HepG2 (cell line): Measurements from ENCODE around the gene PPP2R5B. TPM values are rescaled to one million over a fixed set of nuclear protein-coding genes. Genes with fewer than 3 reads are reported as not detected.
A peak's percentile ranks its signal among the peaks of the same experiment; 100 is the strongest.

ENCODE experiments used
- BCL6 ChIP-seq: IDR thresholded peaks from 2 replicates; pipeline ENCODE4 v1.6.1; 2016; ENCODE audit warnings: missing genetic modification reagents, missing compliant biosample characterization
- CHCHD3 ChIP-seq: sonication (generic); formaldehyde crosslinking; IDR thresholded peaks from 2 replicates; pipeline ENCODE4 v1.8.0; 2022; ENCODE audit warnings: mild to moderate bottlenecking, missing genetic modification reagents, moderate library complexity
- DPF2 ChIP-seq: sonication (generic); formaldehyde crosslinking; IDR thresholded peaks from 2 replicates; pipeline ENCODE4 v1.4.0; 2020; ENCODE audit warnings: mild to moderate bottlenecking, low read depth, missing genetic modification reagents, borderline replicate concordance
- GMEB2 ChIP-seq: IDR thresholded peaks from 2 replicates; pipeline ENCODE4 v1.6.1; 2016; ENCODE audit warnings: missing biosample characterization, missing genetic modification reagents, low read depth
- JUNB ChIP-seq: sonication (generic); formaldehyde crosslinking; IDR thresholded peaks from 2 replicates; pipeline ENCODE4 v1.8.0; 2022; ENCODE audit warnings: missing genetic modification reagents, mild to moderate bottlenecking, borderline replicate concordance
- KIAA2018 ChIP-seq: sonication (generic); formaldehyde crosslinking; IDR thresholded peaks from 2 replicates; pipeline ENCODE4 v1.5.0; 2020; ENCODE audit warnings: mild to moderate bottlenecking, missing genetic modification reagents, borderline replicate concordance
- MAX ChIP-seq: IDR thresholded peaks from 2 replicates; pipeline ENCODE4 v1.6.1; 2012; ENCODE audit warnings: inconsistent platforms
- MLXIP ChIP-seq: sonication (generic); formaldehyde crosslinking; IDR thresholded peaks from 2 replicates; pipeline ENCODE4 v1.9.0; 2021; ENCODE audit warnings: missing genetic modification reagents, borderline replicate concordance
- NPAS2 ChIP-seq: sonication (generic); formaldehyde crosslinking; IDR thresholded peaks from 2 replicates; pipeline ENCODE4 v1.8.0; 2022; ENCODE audit warnings: mild to moderate bottlenecking, missing genetic modification reagents, borderline replicate concordance
- POLR2AphosphoS5 ChIP-seq: IDR thresholded peaks from 2 replicates; pipeline ENCODE4 v1.6.1; 2012; ENCODE audit warnings: low read depth, low read length
- TERF1 ChIP-seq: sonication (generic); formaldehyde crosslinking; IDR thresholded peaks from 2 replicates; pipeline ENCODE4 v1.8.0; 2022; ENCODE audit warnings: mild to moderate bottlenecking, missing genetic modification reagents, moderate library complexity
- ZNF10 ChIP-seq: sonication (generic); formaldehyde crosslinking; IDR thresholded peaks from 2 replicates; pipeline ENCODE4 v1.4.0; 2020; ENCODE audit warnings: mild to moderate bottlenecking, low read depth, missing genetic modification reagents, borderline replicate concordance
- ZNF34 ChIP-seq: sonication (generic); formaldehyde crosslinking; IDR thresholded peaks from 2 replicates; pipeline ENCODE4 v1.4.0; 2020; ENCODE audit warnings: mild to moderate bottlenecking, missing genetic modification reagents, borderline replicate concordance
- ZNF878 ChIP-seq: sonication (generic); formaldehyde crosslinking; IDR thresholded peaks from 2 replicates; pipeline ENCODE4 v1.8.1; 2023; ENCODE audit warnings: mild to moderate bottlenecking, missing genetic modification reagents, moderate library complexity
- polyA plus RNA-seq, 8 experiments: library from polyadenylated mRNA; depleted of rRNA in 3 of 8; stranded (reverse) in 7 of 8; unstranded in 1 of 8; fragments of >200 nt; fragmentation: Illumina TruSeq in 4 of 8; extraction: Trizol in 4 of 8; gene quantifications; 2 replicates each; pipeline versions ENCODE4 v1.2.1 to v1.2.3, GENCODE V29; 2011 to 2016; ENCODE audit warnings: low read depth in 4 of 8, missing spikeins in 1 of 8, mixed read lengths in 1 of 8; ENCODE audit not compliant: insufficient read depth in 1 of 8
- total RNA-seq, 5 experiments: library from RNA; depleted of rRNA; stranded (reverse); fragments of >200 nt; fragmentation: Illumina TruSeq; extraction: Trizol; gene quantifications; 2 replicates each; pipeline ENCODE4 v1.2.3, GENCODE V29; 2016; ENCODE audit warnings: low read depth in 1 of 5

Gene PPP2R5B
- total and polyA plus RNA-seq, 2 of the 13 experiments (the other 11 are each of a cell fraction or from before 2014, with no cell fraction given) = 2.3 to 8.3 TPM

GRCh38 chr11:64894070-64894811 is 30.2 kb upstream of the PPP2R5B start (continued):
- no peak for TF ChIP-seq GMEB2 (CRISPR knock-in tag)
- TF ChIP-seq POLR2AphosphoS5 = peak; percentile 49
- TF ChIP-seq JUNB = no peak
- 0 out of 2 replicates have a peak, but pooled peaks have one; percentile 43 for TF ChIP-seq ZNF34
- TF ChIP-seq MLXIP = no peak
- TF ChIP-seq ZNF878 (CRISPR knock-in tag) = no peak
- peak; percentile 59; the same call in 1 of the 2 replicates for TF ChIP-seq DPF2 (CRISPR knock-in tag)
- TF ChIP-seq CHCHD3 = no peak
- 0 out of 2 replicates have a peak, but pooled peaks have one; percentile 41 for TF ChIP-seq TERF1 (CRISPR knock-in tag)
- peak; percentile 69; the same call in 1 of the 2 replicates for TF ChIP-seq MAX
- TF ChIP-seq ZNF10 = no peak
- TF ChIP-seq NPAS2 (CRISPR knock-in tag) = no peak
- TF ChIP-seq BCL6 = peak; percentile 76
- no peak for TF ChIP-seq KIAA2018 (CRISPR knock-in tag)
